Stimulated activated CD4-positive, alpha-beta T cell treated with anti-CD3 and anti-CD28 coated beads, Interleukin-4, amount 100 ng/mL, for 48 hours (primary cell): ENCODE measurements around the gene IGFLR1.

Experiments
- DNase-seq, 2 donors: peaks; one replicate each; pipeline ENCODE4 v3.0.0-alpha.2; 2020; ENCODE audit warnings: low read depth in 2 of 2

IGFLR1 gene

DNA sequence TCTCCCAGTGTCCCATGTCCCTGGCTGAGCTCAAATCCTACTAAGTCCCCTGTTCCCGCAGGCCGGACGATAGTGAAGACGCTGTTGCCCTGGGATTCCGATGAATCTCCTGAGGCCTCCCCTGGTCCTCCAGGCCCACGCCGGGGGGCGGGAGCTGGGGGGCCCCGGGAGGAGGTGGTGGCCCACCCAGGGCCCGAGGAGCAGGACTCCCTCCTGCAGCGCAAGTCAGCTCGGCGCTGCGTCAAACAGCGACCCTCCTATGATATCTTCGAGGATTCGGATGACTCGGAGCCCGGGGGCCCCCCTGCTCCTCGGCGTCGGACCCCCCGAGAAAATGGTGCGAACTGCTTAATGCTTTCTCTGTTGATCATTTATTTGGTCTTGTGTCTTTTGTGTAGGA, 18.6 kb downstream of the IGFLR1 start:
- DNase-seq = no peak

DNA sequence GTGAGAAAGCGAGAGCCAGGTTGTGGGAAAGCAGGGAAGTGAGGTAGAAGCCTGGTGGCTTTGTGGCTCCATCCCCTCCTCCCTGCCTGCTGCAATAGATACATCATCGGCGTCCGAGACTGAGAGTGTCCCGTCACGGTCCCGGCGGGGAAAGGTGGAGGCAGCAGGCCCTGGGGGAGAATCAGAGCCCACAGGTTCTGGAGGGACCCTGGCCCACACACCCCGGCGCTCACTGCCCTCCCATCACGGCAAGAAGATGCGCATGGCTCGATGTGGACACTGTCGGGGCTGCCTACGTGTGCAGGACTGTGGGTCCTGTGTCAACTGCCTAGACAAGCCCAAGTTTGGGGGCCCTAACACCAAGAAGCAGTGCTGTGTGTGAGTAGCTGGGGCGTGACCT, 19.4 kb downstream of the IGFLR1 start:
- no peak for DNase-seq

DNA sequence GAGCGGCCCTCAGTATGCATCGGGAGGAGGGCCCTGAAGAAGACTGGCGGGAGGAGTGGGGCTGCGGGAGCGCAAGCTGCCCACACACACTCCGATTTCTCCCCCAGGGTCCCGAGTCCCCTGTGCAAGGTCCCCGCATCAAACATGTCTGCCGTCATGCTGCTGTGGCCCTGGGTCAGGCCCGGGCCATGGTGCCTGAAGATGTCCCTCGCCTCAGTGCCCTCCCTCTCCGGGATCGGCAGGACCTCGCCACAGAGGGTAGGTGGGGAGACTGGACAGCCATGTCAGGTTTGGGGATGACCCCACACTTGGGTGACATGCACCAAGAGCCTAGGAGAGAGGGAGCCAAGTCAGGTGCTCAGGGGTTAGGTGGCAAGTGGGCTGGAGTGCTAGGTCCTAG, 19.8 kb downstream of the IGFLR1 start:
- no peak for DNase-seq

DNA sequence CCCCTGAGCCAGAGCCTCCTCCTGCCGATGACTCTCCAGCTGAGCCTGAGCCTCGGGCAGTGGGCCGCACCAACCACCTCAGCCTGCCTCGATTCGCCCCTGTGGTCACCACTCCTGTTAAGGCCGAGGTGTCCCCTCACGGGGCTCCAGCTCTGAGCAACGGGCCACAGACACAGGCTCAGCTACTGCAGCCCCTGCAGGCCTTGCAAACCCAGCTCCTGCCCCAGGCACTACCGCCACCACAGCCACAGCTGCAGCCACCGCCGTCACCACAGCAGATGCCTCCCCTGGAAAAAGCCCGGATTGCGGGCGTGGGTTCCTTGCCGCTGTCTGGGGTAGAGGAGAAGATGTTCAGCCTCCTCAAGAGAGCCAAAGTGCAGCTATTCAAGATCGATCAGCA, 20.9 kb downstream of the IGFLR1 start:
- DNase-seq = no peak

DNA sequence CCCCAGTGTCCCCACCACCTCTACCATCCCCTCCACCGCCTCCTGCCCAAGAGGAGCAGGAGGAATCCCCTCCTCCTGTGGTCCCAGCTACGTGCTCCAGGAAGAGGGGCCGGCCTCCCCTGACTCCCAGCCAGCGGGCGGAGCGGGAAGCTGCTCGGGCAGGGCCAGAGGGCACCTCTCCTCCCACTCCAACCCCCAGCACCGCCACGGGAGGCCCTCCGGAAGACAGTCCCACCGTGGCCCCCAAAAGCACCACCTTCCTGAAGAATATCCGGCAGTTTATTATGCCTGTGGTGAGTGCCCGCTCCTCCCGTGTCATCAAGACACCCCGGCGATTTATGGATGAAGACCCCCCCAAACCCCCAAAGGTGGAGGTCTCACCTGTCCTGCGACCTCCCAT, 21.6 kb downstream of the IGFLR1 start:
- no peak for DNase-seq

DNA sequence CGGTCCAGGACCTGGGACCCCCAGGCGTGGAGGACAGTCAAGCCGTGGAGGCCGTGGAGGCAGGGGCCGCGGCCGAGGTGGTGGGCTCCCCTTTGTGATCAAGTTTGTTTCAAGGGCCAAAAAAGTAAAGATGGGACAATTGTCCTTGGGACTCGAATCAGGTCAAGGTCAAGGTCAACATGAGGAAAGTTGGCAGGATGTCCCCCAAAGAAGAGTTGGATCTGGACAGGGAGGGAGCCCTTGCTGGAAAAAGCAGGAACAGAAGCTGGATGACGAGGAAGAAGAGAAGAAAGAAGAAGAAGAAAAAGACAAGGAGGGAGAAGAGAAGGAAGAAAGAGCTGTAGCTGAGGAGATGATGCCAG, 22.1 kb downstream of the IGFLR1 start:
- DNase-seq = no peak

DNA sequence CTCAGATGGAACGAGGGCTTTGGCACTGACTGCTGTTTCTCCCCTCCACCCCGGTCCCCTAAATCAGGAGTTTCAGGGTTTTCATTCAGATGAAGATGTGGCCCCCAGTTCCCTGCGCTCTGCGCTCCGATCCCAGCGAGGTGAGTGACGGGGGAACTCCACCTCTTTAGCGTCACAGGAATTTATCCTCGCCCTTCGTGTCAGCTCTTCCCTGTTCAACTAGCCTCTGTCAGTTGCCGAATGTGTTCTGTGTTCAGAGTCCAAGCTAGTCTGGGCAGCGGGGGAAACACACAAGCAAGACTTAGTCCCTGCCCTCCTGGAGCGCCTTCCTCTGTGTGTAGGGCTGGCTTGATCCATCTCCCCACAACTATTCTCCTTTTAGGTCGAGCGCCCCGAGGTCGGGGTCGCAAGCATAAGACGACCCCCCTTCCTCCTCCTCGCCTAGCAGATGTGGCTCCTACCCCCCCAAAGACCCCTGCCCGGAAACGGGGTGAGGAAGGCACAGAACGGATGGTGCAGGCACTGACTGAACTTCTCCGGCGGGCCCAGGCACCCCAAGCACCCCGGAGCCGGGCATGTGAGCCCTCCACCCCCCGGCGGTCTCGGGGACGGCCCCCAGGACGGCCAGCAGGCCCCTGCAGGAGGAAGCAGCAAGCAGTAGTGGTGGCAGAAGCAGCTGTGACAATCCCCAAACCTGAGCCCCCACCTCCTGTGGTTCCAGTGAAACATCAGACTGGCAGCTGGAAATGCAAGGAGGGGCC, 22.7 kb downstream of the IGFLR1 start:
- no peak for DNase-seq

DNA sequence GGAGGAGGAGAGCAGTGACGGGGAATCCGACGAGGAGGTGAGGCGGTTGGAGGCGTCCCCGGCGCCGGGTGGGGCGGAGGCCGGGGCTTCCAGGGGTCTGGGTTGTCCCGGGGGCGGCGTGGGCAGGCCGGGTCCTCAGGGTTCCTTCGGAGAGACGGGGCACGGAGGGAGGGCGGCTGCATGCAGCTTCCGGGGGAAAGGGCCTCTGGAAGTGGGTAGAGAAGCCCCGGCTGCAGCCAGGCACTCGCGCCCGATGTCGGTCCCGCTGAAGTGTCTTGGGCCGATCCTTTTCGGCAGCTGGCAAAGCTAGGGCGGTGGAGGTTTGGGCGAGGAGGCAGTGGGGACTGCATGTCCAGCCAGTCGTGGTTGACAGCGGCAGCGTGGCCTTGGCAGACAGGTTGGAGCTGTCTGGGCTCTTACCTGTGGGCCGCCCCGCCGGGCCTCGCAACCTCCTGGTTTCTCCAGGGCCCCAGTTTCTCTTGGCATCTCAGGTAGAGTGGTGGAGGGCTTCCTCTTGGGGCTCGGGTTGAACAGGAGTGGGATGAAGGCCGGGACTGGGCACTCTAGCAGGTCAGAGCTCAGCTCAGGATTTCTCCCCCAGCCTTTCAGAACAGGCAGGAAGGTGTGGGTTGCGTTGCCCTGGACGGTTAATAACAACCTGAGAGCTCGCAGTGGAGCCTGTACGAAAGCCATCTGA, 23.8 kb downstream of the IGFLR1 start:
- DNase-seq = no peak

DNA sequence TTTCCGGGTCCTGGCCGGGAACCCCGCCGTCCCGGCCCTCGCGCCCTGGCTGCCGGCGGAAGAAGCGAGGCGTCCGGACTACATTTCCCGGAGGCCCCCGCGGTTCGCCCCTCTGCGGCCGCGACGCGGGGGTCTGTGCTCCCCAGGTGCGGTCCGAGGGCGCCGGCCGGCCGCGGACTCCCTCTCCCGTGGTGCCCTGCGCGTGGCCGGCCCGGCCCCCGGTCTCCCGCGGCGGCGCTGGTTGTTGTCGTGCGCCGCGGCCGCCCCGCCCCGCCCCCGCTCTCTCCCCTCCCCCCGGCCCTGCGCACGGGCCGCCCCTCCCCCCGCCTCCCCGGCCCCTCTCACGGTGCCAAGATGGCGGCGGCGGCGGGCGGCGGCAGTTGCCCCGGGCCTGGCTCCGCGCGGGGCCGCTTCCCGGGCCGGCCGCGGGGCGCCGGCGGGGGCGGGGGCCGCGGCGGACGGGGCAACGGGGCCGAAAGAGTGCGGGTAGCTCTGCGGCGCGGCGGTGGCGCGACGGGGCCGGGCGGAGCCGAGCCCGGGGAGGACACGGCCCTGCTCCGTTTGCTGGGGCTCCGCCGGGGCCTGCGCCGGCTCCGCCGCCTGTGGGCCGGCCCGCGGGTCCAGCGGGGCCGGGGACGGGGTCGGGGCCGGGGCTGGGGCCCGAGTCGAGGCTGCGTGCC, 24.4 kb downstream of the IGFLR1 start, which contains the start of gene KMT2B:
KMT2B (plus strand) TSS at position 339 of the 680 bp plus-strand sequence; CDS start at position 355, 16 bp downstream.
- peak in 1 of 2 donors; percentile 92 for DNase-seq

DNA sequence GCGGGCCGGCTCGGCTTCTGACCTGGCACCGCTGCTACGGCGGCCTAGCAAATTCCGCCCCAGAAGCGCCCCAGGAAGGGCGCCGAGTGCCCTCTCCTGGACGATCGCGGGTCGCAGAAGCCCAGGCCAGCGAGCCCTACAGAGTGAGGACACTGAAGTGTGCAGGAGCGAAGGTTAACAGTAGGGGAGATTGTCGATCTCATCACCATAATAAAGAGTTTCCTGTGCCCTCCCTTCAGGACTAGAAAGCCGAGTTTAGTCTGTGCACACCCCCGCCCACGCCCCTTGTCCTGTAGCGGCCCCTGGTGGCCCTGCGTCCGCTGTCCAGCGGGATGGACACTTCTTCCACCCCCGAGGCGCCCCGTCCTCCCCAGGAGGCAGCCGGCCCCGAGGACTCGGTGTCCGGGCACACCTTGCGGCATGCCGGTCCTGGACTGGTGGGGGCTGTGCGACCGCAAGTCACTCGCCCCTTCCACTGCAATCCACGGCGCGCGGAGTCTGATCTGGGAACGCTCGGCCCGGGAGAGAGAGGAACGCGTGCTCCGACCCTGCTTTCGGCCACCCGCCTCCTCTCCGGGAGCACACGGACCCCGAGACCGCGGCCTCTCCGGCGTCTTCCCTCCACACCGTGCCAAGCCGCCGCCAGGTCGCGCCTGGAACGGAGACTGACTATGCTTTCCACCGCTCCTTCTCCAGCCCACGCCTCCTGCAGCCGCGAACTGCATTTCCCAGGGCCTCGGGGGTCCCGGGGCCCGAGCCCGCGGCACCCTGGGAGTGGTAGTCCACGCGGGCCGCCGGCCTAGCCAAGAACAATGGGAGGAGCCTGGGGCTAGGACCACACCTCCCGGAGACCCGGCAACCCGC, 25.2 kb downstream of the IGFLR1 start:
- DNase-seq = peak; percentile 73 to 96

DNA sequence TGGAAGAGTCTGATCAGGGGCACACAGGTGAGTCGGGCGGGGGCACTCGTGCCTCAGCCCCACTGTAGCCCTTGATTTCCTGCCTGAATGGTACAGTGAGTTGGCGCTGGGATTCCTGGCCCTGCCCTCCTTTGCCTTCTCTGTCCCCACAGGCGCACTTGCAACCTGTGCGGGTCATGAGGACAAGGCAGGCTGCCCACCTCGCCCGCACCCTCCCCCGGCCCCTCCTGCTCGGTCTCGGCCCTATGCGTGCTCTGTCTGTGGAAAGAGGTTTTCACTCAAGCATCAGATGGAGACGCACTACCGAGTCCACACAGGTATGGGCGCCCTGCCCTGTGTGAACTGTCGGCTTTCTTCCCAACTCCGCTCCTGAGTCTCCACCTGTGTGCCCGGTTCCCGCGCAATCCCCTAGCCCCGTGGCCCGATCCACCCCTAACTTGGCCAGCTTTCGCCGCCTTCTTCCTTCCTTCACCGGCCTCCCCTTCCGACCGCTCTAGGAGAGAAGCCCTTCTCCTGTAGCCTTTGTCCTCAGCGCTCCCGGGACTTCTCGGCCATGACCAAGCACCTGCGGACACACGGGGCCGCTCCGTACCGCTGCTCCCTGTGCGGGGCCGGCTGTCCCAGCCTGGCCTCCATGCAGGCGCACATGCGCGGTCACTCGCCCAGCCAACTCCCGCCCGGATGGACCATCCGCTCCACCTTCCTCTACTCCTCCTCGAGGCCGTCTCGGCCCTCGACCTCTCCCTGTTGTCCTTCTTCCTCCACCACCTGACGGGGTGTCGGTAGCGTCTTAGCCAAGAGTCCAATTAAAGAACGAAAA, 26.1 kb downstream of the IGFLR1 start:
- no peak for DNase-seq

DNA sequence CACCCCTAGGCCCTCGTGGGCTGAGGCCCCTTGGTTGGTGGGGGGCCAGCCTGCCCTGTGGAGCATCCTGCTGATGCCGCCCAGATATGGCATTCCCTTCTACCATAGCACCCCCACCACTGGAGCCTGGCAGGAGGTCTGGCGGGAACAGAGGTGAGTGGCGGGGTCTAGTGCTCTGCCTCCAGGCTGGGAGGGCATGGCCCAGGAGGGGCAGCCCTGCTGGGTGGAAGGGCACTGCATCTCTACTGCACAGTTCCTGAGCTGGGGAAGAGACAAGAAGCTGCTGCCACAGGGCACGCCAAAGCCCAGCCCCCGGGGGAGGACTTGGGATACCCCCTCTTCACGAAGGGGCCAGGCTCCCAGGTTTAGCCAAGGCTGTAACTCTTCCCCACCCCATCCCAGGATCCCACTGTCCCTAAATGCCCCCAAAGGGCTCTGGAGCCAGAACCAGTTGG, 26.9 kb downstream of the IGFLR1 start:
- no peak for DNase-seq

DNA sequence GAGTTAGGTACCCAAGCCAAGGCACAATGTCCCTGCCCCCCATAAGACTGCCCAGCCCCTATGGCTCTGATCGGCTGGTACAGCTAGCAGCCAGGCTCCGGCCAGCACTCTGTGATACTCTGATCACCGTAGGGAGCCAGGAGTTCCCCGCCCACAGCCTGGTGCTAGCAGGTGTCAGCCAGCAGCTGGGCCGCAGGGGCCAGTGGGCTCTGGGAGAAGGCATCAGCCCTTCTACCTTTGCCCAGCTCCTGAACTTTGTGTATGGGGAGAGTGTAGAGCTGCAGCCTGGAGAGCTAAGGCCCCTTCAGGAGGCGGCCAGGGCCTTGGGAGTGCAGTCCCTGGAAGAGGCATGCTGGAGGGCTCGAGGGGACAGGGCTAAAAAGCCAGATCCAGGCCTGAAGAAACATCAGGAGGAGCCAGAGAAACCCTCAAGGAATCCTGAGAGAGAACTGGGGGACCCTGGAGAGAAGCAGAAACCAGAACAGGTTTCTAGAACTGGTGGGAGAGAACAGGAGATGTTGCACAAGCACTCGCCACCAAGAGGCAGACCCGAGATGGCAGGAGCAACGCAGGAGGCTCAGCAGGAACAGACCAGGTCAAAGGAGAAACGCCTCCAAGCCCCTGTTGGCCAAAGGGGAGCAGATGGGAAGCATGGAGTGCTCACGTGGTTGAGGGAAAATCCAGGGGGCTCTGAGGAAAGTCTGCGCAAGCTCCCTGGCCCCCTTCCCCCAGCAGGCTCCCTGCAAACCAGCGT, 27.5 kb downstream of the IGFLR1 start:
- DNase-seq = no peak

DNA sequence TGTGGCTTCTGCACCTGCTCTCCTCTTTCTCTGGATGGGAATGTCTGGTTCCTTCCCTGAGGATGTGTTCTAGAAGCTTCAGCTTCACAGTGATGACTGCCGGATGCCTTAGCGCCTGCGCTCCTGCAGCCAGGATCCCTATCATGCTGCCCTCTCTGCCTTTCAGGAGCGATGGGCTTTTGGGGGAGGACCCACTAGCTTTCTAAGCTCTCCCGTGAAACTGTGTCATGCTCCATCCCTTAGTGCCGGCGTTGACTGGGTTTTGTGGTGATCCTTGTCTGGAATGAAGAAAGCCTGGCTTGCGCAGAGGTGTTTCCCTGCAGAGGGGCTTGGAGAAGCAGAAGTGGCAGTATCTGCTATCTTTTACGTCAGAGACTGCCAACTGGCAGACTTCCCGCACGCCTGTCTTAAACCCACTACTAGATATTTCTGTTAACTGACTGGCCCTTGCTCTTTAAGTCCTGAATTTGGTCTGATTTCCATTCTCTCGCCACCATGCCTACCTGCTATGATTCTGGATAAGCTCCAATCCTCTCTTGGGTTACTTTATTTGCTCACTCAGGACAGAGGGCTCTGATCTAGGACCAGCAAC, 28.3 kb downstream of the IGFLR1 start:
- no peak for DNase-seq

DNA sequence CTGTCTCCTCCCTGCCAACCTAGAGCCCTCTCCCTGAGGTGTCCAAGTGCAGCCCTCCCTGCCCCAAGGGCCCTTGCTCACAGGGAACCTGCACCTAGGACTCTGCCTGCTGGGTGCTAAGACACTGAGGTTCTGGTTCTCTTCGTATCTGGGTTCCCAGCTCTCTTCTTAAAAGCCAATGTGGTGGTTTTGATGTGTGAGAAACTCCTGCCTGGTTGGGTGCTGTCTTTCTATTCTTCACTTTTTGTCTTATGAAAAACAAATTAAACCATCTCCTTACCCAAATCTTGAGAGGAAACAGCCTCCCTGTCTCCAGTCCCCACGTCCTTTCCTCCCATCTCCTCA, 28.8 kb downstream of the IGFLR1 start:
- DNase-seq = no peak

DNA sequence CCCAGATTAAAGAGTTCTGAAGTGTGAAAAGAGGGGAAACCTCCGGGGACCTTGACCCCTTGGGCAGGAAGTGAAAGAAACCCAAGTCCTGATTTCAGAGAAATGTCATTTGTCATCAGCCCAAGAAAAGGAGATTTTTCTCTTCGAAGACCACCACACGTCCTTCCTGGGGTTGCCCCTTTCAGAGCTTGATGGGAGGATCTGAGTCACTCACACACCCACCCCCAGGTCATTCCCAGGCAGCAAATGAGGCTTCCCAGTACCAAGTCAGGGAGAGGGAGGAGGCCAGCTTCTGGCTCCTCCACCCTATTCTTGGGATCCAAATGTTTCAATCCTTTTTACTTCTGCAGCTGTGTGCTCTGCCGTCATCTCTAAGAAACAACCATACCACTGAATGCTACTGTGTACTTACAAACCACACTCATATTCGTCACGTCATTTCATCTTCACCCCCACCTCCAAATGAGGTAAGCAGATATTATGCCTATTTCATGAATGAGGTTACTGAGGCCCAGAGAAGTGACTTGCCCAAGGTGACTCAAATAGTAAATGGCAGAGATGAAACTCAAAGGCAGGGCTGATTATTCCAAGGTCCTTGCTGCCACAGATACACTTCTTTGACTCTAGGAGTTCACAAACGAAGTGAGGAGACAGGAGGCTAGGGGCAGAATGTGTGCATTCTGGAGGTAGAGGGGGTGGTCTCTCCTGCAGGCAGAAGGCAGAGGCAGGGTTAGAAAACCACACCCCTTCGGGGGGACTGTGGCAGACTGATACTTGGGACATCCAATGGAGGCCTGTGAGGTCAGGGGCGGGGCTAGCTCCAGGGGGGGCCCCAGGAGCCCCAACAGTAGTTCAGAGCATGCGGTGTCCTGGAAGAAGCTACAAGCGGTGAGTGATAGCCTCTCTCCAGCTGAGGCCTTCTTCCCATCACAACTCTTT, 29.4 kb downstream of the IGFLR1 start:
- peak; percentile 76 to 81 for DNase-seq

DNA sequence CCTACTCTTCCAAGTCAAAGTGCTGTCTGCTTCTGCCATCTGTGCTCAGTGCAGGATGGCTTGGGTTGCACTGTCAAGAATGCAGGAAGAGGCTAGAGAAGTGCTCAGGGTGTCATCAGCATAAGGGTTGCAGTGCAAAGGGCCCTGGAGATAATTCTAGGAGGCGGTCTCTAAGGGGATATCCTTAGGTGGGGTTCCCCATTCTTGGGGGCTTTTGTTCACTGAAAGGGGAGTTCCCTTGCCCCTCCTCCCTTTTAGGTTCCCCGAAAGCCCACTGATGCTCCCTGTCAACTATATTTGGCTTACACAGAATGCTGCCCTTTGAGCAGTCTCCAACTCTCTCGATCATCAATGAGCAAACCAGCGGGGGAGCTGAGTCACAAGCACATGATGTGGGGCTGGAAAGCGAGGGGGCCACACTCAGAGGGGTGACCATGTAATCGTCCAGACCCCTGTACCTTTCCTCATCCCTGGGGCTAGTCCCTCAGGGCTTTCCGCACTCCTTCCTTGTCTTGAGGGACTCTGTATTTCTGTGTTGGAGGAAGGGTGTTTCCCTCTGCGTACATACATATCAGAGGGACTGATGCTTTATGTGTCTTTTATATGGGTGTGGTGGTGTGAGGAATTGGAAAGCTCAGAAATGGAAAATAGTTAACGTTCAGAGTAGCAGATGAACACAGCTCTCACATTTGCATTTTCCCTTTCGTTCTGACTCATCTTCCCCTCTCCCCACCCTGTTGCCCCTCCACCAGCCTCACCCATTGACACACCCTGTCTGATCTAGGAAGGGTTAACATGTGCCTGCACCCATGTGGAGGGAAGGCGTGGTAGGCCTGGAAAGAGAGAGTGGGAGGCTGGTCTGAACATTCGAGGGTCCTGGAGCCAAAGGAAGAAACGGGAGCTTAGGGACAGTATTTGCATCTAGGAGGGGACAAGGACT, 31.2 kb downstream of the IGFLR1 start:
- DNase-seq = peak in 1 of 2 donors; percentile 66

DNA sequence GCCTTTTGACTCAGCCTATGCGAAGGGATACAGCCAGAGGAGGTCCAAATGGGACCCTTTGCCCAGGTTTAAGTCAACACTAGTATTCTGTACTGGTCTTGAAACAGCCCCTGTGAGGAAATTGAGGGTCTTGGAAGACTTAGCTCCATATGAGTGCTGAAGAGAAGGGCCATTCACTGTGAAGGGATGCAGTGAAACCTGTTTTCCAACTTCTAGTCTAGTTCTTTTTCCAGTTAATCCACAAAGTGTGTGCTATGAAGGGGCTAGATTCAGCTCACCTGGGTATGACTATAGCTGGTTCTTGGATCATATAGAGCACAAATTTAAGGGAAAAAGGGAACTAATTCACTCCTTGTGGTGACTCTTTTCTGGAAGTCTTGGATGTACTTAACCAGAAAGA, 33.9 kb downstream of the IGFLR1 start:
- DNase-seq = no peak
